Renal pelvis (tissue), 4 donors: ENCODE measurements around the gene NXPH4. TPM values are rescaled to one million over a fixed set of nuclear protein-coding genes. Genes with fewer than 3 reads are reported as not detected.

ENCODE experiments used
- DNase-seq: peaks from one replicate; pipeline ENCODE4 v3.0.0-alpha.2; 2013
- polyA plus RNA-seq, 3 donors: library from polyadenylated mRNA; unstranded; fragments of 120-200 nt; gene quantifications; one replicate each; pipeline ENCODE4 v1.2.1, GENCODE V29; 2013; ENCODE audit not compliant: insufficient read length in 3 of 3

Gene NXPH4
- polyA plus RNA-seq, 3 donors: 3.7 to 5.8 (median 3.9) TPM

DNA sequence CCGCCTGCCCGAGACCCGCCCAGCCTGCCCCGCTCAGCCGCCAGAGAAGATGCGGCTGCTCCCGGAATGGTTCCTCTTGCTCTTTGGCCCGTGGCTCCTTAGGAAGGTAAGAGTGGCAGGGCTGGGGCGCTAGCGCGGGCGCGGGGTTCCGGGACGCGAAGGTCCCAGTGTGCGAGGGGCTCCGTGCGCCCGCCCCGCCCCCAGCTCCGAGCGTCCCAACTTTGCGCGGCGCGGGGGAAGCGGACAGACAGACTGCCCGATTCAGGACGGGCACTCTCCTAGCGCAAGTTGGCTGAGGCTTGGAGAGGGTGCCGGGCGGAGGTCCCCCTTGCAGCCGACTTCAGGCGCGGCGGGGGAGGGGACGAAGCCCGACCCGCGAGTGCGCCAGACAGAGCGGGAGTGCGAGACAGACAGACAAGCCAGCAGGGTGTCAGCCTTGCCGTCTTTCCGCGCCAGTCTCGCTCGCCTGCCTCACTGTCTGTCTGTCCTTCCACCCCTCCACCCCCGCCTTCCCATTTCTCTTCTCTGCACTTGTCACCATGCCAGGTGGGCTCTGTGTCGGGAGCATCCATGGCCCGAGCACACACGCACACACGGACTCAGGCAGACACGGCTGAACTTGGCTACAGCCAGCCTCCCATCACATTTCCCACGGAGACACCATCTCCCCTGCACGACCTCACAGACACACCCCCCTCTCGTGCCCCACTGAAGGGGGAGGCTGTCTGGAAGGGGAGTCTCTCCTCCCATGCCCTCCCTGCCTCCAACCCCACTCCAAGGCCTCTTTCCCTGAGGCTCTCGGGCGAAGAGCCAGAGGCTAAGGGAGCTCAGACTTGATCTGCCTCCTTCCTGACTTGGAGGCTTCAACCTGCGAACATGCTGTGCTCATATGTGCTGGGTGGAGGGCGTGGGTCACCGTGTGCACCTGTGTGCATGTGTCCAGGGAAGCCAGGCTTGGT is 606 bp downstream of the NXPH4 start:
- no peak for DNase-seq

DNA sequence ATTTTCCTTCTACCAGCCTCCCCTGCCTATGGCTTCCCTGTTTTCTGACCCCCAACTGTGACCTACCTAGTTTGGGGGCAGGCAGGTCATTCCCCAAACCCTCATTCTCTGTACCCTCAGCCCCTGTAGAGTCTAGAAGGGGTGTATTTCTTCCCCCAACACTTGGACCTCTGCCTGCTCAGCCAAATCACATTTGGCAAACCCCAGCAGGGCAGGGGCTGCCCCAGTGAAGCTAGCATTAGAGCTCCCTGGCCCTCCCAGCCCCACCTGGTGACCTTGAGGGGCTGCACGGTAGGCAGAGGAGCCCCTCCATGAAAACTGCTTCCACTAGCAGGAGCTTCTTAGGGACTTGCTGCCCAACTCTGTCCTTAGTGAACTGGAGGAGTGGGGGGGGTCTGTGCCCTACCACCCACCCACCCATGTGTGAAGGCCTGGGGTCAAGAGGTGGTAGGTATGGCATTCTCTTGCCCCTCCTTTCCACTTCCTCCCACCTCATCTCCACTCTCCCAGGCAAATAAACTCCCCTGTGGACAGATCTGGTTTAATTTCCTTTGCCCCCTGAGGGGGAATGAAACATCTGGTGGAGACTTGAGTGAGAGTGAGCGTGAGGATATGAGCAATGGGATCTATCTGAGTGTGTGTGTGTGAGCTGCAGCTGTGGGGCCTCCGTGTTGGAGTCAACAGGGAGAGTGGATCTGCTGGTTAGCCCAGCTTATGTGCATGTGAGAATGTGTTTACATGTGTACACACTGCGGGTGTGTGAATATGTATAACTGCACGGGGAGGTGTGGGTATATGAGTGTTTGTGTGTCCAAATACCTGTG is 1.6 kb downstream of the NXPH4 start:
- DNase-seq: no peak

DNA sequence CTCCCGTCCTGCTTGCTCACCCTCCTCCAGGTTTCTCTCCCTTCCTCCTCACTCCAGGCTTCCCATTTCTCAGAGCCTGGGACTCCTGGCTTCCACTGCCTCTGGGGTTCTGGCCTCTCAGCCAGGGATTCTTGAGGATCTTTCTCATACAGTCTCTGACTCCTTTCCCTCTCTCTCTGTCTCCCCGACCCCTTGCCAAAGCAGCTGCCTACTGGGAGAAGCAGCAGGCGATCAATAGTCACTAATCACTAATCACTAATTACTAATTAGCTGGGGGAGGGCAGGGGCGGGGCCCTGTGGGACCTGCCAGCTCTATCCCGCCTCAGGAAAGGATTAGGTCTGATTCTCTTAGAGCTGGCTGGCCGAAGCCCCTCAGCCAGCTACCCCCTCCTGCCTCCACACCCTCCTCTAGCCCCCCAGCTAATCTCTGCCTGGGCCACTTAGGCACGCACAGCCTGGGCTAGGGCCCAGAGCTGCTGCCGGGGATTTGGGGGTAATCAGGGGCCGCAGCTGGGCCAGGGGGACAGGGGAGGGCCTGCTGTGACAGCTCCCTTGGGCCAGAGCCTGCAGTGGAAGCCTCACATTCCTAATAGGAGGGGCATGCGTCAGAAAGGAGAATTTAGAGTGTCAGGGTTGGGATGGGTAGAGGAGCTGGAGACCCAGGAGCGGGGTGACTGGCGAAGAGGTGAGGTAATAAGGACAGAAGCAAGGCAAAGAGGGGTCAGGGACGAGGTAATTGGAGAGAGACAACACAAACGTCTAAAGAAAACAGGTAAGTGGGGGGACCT is 2.8 kb downstream of the NXPH4 start:
- no peak for DNase-seq

DNA sequence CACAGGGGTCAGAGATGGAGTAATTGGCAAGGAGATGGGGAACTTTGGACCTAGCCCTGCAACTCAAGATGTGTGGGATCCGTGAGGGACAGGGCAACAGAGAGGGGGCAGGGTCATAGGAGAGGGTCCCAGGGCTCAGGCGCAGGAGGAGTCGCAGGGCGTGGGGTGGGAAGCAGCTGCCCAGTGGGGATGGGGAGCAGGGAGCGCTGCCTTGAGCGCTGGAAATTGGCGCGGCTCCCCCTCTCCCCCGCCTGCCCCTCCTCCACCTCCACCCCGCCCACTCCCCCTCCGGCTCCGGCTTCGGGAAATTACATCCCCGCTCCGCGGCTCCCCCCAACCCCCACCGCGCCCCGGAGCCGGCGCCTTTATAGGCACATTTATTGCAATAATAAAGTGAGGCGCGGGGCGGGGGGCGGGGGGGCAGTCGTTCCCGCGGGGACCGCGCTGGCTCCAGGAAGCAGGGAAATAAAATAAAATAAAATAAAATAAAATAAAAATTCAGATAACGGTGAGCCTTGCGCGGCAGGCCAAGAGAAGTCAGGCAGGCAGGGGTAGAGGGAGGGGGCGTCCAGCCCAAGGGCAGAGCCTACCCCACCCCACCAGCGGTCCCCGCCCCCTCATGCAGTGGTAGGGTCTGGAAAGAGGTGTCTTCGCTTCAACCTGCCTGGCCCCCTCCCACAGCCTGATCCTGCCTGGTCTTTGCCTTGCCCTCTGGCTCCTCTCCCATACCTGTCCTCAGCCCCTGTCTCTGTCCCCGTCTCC is 3.6 kb downstream of the NXPH4 start:
- DNase-seq: no peak

DNA sequence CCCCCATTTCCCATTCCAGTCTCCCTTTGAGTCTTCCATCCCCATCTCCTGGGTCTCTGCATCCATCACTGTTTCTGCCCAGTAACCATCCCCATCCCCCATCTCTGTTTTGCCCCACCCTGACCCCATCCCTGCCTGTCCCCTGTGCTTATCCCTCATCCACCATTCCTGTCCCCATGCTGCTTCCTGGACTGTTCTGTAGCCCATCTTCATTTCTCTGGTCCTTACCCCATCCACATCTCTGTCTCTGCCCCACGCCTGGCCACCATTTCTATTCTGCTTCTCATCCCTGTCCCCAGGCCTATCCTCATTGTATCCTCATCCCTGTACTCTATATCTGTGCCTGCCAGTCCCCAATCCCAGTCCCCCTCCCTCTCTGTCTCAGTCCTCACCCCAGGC is 4.2 kb downstream of the NXPH4 start:
- DNase-seq: no peak

DNA sequence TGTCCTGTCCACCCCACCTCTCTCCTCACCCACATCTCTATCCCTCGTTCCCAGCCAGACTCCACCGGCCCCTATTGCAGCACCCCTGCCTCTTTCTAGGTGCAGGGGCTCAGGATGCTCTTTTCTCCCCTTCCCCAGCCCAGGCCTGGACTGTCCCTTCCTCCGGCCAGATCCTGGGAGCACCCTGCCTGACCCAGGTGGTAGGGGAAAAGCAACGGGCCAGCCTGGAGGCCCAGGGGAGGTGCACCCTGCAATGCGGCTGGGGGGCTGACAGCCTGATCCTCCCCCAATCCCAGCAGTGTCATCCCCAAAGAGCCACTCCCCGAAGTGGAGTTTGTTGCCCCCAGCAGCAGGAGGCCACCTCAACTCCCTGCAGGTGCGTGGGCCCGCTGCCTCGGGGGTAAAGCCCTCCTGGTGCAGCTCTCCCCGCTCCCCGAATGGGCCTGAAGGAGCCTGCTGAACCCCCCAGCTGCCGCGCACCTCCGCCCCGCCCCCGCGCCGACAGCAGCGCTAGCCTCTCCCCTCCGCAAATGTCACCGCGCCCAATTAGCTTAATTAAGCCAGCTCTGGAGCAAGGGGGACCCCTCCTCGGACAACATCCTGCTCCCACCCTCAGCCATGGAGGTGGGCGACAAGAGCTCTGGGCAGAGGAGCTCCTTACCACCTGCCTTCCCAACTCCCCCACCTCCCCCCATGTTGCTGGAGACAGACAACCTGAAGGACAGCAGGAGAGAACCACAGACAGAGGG is 4.7 kb downstream of the NXPH4 start:
- no peak for DNase-seq

DNA sequence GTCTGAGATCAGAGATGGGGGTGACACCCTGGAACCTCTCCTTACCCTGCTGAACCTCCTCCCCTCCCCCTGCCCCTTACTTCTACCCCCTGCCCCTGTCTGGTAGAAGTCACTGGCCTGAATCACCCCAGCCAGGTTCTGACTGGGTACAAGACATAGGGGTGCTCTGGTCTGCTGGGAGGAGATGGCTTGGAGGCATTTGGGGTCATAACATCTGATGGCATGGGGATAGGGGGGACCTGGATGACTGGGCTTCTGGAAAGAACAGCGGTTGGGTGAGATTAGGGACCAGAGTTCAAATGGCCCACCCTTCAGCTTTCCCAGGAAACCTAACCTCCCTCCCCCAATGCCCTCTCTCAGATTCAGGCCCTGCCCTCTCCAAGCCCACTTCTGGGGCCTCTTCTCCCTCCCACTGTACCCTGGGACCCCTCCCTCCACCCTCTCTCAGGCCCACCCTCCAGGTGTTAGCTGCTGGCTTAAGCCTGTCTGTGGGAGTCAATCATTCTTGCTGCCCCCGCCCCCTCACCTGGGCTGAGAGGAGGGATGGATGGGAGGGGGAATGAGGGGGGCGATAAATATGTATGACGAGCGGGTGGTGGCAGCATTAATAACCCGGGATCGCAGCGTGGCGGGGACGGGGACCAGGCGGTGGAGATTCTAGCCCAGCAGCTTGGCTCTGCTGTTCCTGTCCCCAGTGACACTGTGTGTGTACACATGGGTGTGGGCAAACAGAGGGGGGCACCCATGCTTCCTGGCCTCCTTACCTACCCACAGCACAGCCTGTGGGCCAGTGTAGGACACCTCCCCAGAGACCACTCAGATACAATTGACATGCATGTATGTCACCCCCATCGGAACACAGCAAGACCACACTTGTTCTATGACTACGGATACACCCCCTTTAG is 5.9 kb downstream of the NXPH4 start:
- no peak for DNase-seq

DNA sequence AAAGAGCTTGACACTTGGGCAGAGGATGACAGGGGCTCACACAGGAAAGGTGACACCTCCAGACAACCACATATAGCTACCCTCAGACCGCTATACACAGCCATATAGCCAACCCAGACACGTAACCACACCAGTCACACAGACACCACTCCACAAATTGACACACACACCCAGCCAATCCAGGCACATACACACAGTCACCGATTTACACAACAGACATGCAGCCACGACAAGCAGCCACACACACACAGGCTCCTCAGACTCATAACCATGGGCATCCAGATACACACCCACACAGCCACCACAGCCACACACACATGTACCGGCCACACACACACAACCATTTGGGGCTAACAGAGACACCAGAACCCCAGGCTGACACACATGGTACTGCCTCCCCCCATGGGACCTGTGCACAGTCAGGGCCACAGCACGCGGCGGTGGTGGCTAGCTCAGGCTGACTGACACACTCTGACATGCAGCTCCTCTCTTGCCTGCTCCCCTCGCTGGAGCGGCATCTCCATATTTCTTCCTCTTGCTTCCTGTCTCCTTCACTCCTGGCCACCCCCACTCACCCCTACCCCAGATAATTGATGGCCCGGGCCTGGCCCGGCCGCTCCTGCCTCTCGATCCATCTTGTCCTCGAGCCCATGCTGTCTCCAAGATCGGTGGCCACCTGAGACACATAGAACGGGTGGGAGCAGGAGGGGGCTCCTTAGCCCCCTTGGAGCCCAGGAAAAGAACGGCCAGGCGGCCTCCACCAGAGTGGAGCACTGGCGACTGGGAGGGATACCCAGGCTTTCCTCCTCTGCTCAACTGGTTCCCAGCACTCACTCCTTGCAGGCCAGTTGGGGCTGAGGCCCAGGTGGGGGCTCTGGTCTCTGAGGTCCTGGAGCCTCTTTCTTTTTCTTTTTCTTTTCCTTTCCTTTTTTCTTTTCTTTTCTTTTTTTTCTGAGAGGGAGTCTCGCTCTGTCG is 6.9 kb downstream of the NXPH4 start:
- DNase-seq: no peak

DNA sequence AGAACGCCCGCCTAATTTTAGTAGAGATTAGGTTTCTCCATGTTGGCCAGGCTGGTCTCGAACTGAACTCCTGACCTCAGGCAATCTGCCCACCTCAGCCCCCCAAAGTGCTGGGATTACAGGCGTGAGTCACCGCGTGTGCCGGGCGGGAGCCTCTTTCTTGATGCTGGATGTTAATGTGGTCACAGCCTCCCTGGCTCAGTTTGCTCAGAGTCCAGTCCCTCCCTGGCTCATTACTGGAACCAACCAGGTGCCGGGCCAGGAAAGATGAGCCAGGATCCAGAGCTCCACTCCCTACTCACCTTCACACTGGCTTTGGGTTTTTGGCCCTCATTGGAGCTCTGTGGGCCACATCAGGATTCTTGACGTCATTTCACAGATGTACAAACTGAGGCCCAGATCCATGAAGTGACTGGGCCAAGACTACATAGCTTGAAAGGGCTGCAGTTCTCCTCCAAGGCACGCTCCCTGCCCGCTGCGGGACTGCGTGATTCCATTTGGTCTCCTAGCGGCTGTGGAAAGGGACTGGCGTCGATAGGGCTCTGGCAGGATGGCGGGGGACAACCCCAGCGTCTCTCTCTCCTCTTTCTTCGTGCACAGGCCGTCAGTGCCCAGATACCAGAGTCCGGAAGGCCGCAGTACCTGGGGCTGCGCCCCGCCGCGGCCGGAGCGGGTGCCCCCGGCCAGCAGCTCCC is 7.8 kb downstream of the NXPH4 start:
- DNase-seq: no peak

DNA sequence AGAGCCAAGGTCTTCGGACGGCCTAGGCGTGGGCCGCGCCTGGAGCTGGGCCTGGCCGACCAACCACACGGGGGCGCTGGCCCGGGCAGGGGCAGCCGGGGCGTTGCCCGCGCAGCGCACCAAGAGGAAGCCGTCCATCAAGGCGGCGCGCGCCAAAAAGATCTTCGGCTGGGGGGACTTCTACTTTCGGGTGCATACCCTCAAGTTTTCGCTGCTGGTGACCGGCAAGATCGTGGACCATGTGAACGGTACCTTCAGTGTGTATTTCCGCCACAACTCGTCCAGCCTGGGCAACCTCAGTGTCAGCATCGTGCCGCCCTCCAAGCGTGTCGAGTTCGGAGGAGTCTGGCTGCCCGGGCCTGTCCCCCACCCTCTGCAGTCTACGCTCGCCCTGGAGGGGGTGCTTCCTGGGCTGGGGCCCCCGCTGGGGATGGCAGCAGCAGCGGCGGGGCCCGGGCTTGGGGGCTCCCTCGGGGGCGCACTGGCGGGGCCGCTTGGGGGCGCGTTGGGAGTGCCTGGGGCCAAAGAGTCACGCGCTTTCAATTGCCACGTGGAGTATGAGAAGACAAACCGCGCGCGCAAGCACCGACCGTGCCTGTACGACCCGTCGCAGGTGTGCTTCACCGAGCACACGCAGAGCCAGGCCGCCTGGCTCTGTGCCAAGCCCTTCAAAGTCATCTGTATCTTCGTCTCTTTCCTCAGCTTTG is 8.5 kb downstream of the NXPH4 start:
- no peak for DNase-seq

DNA sequence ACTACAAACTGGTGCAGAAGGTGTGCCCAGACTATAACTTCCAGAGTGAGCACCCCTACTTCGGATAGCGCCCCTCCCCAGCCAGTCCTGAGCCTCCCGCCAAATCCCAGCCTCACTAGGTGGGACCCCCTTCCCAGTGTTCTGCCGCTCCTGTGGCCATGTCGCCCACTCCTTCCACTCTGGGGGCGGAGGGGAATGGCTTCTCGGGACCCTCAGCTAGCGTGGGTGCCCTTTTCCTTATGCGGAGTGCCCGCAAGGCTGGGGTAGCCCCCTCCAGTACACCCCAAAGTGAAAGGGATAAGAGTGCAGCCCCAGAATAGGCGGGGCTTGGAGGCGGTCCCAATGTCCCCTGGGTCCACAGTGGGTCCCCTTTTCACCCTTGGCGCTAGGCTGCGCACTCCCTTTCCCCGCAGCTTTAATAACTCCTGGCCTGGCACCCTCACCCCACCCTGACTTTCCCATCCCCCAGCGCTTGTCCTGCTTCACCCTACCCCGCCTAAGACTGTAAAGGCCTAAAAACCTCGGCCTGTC is 9.2 kb downstream of the NXPH4 start:
- no peak for DNase-seq

DNA sequence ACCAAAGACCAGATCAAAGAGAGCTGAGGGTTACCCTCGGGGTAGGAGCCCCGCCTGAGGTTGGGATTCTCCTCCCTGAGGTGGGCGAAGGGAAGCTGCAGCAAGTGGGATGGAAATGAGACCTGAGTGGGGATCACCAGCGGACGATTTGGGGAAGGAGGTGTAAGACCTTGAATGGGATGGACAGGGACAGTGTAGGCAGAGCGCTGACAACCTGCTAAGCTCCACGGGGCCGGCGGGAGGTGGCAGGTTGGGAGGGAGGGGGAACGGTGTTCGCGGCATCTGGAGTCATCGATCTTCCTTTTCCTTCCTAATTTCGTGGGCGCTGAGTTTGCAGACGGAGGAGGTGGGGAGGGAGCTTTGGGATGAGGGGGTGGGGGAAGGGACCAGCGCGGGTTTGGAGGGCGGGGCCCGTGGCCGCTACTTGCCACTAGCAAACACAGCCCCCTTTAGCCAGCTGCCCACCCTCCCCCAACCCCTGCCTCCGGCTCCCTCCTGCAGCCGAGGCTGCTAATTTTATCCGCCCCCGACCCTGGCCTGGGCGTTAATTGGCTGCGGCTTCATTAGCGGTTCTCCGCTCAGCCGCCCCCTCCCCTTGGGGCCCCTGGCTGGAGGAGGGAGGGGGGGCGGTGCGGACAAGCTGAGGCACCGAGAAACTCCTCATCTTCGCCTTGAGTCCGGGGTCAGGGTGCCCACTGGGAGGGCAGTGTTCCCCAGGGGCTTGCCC is 10.2 kb downstream of the NXPH4 start:
- no peak for DNase-seq

DNA sequence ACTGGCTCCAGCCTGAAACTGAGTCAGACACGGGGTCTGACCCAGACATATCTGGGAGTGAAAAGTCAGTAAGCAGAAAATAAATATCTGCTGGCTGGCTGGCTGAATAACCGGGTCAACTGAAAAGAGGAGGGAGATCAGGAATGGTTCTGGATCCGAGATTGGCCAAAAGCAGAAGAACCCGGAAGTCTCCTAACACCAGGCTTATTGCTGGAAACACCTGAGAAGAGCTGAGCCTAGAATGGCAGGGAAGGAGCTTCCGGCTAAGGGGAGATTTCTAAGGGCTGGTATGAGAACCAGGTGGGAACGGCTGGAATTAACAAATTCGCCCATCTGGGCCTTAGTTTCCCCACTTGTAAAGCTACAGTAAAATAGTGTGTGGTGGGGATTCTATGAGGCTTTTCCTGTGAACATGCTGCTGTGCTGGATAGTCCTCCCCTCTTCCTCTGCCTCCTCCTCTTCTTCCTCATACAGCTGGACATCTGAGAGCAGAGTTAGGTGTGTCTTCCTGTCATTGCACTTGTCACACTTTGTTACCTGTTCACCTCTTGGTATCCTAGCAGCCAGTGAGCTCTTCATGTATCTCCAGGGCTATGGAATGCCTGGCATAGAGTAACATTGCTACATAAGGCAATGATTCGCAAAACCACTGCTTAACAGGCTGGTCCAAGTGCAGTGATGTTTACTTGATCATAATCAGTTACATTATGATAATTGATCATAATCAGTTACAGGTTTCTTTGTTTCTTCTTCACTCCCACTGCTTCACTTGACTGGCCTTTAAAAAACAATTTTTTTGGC is 10.9 kb downstream of the NXPH4 start:
- DNase-seq: no peak

DNA sequence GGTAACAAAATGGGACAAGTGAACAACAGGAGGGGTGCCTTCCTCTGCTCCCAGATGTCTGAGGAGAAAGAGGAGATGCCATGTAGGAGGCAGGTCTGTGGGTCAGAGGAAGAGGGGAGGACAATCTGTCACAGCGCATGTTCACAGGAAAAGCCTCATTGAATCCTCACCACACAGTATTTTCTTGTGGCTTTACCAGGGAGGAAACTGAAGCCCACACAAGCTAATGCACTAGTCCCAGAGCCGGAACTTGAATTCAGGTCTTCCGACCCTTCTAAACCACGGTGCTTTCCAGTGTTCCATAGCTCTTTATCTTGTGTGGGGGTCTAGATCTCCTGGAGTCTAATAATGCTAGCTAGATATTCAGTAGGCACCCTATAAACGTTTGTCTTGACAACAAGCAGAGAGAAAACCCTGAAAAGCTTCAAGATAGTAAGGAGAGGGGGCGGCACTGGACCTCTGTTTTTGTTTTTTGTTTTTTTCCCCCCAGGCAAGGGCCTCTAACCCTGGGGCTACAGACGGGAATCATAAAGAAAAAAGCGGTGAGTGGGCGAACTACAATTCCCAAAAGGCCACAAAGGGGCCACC is 12.5 kb downstream of the NXPH4 start:
- DNase-seq: no peak
